ENCODE measurements around the gene GPR151.
A peak's percentile ranks its signal among the peaks of the same experiment; 100 is the strongest.

The GPR151 gene

GRCh38 chr5:146482775-146483174 lies 33.2 kb downstream of the GPR151 start:
- in situ Hi-C loops (cut with HindIII; ENCODE audit: low sequenced_read_pairs): no loop called here
- no peak for TF ChIP-seq CTCF (IDR thresholded peaks at IDR 0.05; ENCODE audit: low read depth, low read length)
- no peak overlapping the region for H3K4me3 ChIP-seq (ENCODE audit: low read depth, low read length)
- DNase-seq (ENCODE audit: low read depth, low spot score): no peak

DNA sequence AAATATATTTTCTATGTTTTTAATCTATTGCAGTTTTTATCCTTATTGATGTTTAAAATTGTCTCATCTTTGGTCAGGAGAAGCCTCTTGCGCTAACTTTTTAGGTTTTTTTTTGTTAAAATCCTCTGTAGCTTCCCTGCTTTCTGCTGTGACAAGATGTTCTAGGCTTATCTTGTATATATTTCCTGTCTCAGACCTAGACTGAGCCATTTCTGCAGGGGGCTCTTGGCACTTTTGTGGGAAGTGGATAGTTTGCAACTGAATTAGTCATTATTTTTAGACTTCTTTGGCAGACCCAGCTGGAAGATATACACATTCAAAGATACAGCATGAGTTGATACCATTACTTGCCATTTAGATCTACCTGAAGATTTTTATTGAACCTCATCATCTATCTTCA lies 40.1 kb downstream of the GPR151 start:
- DNase-seq (ENCODE audit: low read depth, low spot score): peak; percentile 14
- in situ Hi-C loops (cut with HindIII; ENCODE audit: low sequenced_read_pairs): no loop called here

GRCh38 chr5:146475190-146475780 lies 40.7 kb downstream of the GPR151 start:
- no peak for DNase-seq (ENCODE audit: low read depth, low spot score)
- no peak overlapping the region for H3K4me3 ChIP-seq (ENCODE audit: low read depth, low read length)
- in situ Hi-C loops (cut with HindIII; ENCODE audit: low sequenced_read_pairs): no loop called here
- peak; percentile 31 for TF ChIP-seq CTCF (IDR thresholded peaks at IDR 0.05; ENCODE audit: low read depth, low read length)

More for the DNA sequence above, 40.1 kb downstream of the GPR151 start:
- TF ChIP-seq CTCF (IDR thresholded peaks at IDR 0.05; ENCODE audit: low read depth, low read length): no peak
- no peak overlapping the region for H3K4me3 ChIP-seq (ENCODE audit: low read depth, low read length)

DNA sequence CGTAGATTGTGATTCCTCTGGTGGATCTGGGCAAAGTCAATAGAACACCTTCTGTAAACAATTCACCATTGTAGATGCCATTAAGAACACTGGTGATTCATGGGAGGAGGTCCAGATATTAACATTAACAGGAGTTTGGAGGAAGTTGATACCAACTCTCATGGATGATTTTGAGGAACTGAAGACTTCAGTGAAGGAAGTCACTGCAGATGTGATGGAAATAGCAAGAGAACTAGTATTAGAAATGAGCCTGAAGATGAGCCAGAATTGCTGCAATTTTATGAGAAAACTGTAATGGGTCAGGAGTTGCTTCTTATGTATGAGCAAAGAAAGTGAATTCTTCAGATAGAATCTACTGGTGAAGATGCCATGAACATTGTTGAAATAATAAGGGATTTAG lies 41.9 kb downstream of the GPR151 start:
- in situ Hi-C loops (cut with HindIII; ENCODE audit: low sequenced_read_pairs): no loop called here
- TF ChIP-seq CTCF (IDR thresholded peaks at IDR 0.05; ENCODE audit: low read depth, low read length): no peak
- no peak overlapping the region for H3K4me3 ChIP-seq (ENCODE audit: low read depth, low read length)
- no peak for DNase-seq (ENCODE audit: low read depth, low spot score)

- H3K4me3 ChIP-seq (ENCODE audit: low read depth, low read length): no peak overlapping the region
- in situ Hi-C loops (cut with HindIII; ENCODE audit: low sequenced_read_pairs): no loop called here
- no peak for DNase-seq (ENCODE audit: low read depth, low spot score)
- no peak for TF ChIP-seq CTCF (IDR thresholded peaks at IDR 0.05; ENCODE audit: low read depth, low read length)
Measured at GRCh38 chr5:146467760-146468159, 48.2 kb downstream of the GPR151 start.

GRCh38 chr5:146466521-146467349 lies 49.3 kb downstream of the GPR151 start:
- peak; percentile 38 for DNase-seq (ENCODE audit: low read depth, low spot score)
- in situ Hi-C loops (cut with HindIII; ENCODE audit: low sequenced_read_pairs): no loop called here
- no peak overlapping the region for H3K4me3 ChIP-seq (ENCODE audit: low read depth, low read length)
- TF ChIP-seq CTCF (IDR thresholded peaks at IDR 0.05; ENCODE audit: low read depth, low read length): peak; percentile 58
